Putamen (tissue), 1 donor: Measurements from ENCODE around the gene PSMB9.
A peak's percentile ranks its signal among the peaks of the same experiment; 100 is the strongest.

ENCODE experiments used
- DNase-seq: peaks from one replicate; pipeline ENCODE4 v3.0.0-alpha.2; 2016; ENCODE audit warnings: low spot score

The PSMB9 gene

DNA sequence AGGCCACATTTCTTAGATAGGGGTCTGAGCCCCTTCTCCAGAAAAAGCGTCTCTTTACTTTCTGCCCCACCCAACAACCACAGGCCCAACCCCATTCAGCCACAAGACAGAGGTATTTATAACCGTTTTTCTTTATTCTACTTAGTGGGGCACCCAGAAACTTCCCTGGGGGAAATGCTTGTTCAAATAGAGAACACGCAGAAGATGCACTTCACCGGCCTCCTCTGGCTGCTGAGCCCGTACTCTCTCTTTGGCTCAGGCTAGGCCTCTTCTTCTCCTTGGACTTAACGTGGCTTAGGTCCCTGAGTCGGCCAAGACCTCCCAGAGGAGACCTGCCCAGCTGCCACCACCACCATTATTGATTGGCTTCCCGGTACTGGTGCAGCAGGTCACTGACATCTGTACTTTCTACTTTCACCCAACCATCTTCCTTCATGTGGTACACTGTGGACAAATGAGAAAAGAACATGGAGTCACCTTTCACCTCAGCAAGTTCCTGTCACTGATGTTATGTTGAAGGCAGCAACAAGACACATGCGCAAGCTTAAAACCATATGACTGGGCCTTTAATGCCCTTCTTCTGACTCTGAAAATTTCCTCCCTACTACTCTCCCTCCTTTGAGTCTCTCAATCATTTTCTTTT lies 13.3 kb upstream of the PSMB9 start:
- DNase-seq, result no peak

DNA sequence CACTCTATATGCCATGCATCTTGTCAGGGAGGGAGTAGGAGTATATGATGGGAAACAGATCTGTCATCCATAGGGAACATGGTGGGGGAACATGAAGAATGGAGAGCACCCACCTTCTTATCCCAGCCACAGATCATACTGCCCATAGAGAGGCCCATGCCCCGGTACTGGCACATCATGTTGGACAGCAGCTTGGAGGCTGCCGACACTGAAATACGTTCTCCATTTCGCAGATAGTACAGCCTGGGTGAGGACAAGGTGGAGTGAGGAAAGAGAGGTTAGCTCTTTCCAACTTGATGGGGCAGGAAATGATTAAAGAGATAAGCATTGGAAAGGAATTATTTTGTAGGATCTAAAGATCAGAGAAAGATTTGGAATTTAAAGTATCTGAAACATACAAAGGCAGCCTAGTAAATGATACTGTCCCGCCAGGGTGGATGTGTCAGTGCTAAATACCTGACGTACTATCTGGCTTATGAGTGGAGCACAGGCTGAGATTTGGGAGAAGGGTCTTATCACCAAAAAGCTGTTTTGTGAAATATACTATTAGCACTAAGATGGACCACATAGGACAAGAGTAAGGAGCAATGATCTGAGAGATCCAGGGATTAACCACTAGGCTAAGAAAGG lies 11.9 kb upstream of the PSMB9 start:
- DNase-seq, result no peak

DNA sequence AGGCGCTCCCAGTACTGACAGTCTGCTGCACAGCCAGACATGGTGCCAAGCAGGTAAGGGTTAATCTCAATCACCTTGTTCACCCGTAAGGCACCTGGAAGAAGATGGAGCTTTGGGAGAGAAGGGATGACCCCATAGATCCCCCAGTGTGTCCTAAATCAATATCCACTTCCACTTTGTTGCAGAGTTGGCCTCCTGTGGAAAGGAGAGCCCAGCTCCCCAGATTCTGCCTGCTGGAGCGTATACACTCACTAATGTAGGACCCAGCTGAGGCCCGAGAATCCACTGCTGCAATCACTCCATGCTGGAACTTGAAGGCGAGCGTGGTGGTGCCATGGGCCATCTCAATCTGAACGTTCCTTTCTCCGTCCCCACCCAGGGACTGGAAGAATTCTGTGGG lies 11.3 kb upstream of the PSMB9 start:
- no peak for DNase-seq

DNA sequence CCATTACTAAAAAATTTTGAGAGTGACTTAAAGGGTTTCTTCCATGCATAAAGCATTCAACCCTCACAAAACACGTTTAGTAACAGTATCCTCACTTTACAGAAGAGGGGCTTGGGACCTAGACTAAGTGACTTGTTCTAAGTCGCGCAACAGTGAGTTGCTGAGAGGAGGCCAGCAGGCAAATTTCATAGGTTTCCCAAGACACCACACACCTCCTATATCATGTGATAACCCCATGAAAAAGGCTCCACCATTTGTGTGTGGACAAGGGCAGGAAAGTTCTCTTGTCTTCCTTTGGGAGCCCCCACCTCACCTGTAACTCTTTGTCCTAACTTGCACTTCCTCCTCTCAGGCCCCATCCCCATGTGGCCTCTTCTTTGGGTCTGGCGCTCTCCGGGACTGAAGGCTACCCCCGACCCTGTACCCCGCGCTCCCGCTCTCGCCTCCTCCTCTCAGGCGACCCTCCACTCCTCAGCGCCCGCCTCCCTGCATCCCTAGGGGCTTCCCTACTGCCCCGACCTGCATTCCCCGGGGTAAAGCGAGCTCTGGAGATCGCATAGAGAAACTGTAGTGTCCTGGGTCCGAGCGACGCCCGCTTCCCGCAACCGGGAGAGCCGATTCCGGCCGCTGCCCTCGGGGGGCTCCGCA lies 10.5 kb upstream of the PSMB9 start:
- DNase-seq, result no peak

DNA sequence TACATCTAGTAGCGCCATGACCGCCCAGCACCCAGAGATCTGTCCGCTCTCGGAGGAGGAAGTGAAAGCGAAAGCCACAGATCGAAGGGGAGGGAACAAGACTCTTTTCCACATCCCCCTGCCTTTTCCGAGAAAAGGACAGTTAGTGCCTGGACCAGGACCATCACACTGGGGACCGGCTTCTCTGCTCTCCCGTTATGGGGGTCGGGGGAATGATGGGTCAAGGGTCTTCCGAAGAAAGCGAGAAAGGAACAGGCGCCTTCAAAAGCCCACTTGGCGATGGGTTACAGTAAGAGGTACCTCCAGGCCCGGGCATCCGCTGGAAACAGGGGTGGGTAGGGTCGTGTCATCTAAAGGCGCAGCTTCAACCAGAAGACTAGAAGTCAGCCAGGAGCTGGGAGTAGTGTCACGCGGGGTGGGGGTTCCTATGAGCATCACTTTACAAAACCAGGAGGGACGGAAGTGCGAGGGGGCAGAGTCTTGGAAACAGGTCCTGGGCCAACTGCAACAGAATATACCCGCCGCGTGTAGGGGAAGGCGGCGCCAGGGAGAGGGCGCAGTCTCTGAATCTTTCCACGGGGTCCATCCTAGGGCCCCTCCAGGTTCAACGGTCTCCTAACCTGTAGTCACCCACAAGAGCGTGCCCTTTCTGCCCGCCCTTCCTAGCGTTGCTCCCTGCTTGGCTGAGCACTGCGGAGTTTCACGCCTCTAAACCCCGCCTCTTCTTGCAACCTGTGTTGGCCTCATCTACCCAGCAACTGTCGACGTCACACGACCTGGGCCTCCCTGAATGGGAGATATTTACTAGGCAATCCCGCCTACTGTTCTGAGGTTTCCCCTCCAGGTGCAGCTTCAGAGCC lies 9.8 kb upstream of the PSMB9 start, which contains the start of gene PSMB8:
Gene PSMB8, minus strand, starts transcription at position 69 of the 860 bp plus-strand sequence. Its CDS starts 51 bp downstream, at position 18.
- peak; percentile 93 for DNase-seq

DNA sequence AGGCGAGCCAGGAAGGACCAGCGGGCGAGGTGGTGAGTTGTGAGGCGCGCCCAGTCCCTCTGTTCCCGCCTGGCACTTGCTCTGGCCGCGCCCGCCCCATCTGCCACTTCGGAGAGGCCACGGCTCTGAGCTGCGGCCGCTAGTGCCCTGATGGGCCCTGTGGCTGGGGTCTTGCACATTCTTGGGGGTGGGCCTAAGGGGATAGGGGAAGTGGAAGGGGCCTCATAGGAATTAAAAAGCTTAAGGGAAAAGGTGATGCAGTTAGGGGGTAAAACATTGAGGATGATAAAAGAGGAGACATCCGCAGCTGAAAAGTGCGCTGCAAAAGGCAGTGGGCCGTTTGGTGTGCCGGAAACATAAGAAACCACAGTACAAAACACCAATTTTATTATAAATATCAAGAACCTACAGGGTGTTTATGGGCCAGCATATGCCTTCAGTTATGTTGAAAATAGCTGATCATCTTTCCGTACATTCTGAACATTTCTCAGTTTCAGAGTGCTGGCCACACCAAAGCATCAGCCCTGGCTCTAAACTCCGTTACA lies 9.1 kb upstream of the PSMB9 start:
- DNase-seq, result no peak

DNA sequence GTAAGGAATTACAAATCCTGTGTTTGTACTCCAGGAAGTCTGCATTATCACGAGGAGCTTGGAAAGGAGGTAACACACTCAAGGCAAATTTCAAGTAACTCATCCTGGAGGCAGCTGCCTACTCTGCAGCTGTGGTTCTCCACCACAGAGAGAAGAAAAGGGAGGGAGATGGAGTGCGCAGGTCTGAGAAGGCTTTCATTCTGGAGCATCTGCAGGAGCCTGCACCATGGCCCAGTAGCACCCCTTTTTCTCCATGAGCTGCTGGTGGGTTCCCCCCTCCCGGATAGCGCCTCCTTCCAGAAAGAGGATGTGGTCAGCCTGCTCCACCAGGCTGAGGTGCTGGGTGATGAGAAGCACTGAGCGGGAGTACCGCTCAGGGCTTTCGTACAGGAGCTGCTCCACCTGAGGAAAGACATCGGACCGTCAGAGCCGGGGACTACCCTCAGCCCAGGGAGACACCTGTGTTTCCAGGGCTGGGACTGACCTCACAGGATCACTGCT lies 8.6 kb upstream of the PSMB9 start:
- DNase-seq, result no peak

DNA sequence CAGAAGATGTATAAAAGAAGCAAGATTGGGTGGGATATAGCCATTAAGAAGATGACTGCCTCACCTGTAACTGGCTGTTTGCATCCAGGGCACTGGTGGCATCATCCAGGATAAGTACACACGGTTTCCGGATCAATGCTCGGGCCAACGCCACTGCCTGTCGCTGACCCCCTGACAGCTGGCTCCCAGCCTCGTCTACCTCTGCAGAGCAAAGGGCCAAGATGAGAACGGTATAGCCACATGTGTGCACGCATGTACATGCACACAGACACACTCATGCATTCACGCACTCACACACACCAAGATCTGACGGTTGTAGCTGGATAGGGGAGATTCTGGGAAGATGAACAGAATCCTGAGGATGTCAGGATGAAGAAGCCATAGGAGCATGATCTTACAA lies 7.0 kb upstream of the PSMB9 start:
- no peak for DNase-seq

DNA sequence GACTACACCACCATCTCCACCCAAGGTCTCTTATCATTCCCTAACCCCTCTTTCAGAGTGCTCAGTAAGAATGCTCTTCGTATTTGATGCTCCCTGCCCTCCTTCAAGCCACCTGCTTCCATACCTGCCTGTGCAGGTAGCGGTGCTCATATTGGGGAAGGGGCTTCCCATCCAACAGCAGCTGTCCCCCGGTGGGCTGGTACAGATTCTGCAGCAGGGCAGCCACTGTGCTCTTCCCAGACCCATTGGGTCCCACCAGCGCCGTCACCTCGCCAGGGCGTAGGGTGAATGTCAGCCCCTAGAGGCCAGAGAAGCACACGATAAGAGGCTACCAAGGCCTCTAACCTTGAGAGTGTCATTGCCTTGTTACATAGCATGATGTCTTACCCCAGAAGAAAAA lies 6.2 kb upstream of the PSMB9 start:
- DNase-seq, result no peak

DNA sequence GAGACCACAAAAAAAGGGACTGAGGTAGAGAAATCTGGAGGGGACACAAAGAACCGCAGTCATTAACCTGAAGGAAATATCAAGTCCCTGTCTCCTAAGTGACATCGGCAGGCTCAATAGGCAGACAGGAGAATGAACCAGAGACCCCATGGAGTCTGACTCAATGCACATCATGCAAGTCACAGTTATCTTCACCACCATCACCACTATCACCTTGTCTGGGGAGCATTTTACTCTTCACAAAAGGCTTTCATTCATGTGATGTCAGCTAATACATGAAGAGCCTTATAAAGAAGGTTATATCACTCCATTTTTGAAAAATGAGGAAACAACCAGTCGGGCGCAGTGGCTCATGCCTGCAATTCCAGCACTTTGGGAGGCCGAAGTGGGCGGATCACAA lies 4.9 kb upstream of the PSMB9 start:
- DNase-seq, result no peak

DNA sequence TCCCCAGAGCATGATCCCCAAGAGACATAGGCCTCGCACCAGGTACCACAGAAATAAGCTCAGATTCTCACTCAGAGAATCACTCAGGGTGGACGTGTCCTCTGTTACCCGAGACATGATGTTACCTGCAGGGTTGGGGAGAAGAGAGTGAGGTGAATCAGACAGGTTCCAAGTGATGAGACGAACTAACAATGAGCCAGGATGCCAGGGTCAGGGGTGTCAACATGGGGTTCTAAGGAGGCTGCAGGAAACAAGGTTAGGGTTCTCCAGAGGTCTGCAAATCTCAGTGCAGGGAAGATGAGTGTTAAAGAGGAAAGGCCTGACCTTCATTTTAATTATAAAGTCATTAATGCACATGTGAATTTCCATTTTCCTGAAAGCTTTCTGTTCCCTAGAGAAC lies 3.0 kb upstream of the PSMB9 start:
- DNase-seq, result no peak

DNA sequence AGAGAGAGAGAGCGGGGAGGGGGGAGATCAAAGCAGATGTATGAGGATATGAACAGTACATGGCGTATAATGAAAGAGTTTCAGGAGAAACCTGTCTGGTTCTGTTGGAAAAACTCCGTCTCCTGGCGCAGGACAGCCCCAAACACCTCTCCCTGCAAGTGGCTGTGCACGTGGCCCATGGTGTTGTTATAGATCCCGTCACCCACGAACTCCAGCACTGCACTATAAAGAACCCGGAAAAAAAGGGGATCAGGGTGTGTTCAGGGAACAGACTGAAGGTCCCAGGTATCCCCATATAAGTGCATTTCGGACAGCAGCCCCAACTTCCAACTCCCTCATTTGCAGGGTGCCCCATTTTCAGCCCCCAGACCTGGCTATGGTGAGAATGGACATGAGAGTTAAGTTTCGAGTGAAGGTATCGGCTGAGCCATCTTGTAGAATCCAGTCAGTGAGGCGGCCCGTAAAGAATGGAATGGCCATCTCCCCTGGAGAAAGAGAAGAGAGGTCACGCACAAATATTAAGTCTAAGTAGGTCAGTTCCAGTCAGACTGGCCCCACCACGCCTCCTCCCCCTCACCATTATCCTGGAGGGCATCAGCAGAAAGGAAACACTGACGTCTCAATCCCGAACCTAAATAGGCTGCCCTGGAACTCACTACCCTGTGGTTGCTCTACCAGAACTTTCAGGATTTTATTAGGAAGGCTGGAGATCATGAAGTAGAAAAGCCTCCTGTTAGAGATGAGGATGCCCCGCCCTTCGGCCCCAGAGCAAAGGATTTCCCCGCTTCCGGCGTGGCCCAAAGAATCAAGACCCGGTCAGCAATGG lies 1.8 kb upstream of the PSMB9 start:
- peak; percentile 19 for DNase-seq

DNA sequence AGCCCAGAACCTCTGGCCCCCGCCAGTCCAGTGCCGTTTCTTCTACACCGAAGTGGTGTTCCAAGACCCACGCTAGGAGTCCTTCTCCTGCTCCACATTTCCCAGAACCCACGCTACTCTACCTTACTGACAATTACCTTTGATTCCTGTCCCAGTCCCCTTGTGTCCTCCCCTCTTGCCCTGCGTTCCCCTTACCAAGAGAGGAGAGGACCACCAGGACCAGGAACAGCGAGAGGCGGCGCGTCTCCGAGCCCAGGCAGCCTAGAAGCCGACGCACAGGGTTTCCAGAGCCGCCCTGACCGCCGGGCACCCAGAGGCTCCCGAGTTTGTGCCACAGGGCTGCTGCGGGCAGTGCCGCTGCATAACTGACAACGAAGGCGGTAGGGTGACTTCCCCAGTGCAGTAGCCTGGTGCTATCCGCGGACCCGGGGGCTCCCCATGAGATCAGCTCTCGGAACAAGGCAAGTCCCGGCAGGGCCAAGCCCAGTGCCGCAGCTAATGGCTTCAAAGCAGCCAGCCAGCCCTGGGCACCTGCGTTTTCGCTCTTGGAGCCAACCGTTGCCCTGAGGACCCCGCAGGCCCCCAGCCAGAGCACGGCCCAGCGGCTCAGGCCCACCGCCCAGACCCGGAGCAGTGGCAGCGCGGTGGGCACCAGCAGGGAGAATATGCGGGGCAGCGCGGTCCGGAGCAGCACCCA lies 1.0 kb upstream of the PSMB9 start:
- peak; percentile 34 for DNase-seq

DNA sequence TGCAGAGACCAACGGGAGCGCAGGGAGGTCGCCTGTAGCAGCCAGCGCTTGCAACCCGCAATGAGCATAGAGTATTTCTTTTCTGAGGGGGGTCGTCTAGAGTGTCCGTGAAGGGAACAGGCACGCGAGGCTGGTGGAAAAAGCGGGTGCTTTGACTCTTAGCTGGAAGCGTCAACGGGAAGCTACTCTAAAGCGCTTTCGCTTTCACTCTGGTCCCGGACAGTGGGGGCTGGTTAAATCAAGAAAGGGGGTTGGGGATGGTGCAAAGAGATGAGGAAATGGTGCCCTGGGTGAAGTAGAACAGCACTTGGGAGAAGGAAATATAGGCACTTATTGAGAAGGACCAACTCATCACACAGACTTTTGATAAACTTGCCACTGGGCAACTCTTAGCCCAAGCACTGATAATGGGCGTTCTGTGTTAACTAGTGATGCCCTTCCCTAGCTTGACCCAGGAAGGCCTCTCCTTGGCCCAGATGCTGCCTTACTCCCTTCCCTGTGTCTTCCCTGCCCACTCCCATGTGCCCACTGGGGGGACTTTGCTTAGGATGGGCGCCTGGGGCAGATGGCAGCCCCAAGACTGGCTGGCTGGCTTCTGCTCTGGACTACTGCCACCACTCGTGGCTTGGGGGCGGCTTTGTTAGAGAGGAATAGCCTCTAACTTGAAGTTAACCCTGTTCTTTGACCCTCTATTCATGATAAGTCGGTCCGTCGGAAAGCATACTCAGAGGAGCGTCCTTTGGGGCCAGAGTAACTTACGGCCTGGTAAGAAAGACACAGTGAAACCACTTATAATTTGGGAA lies 585 bp downstream of the PSMB9 start:
- peak; percentile 51 for DNase-seq

DNA sequence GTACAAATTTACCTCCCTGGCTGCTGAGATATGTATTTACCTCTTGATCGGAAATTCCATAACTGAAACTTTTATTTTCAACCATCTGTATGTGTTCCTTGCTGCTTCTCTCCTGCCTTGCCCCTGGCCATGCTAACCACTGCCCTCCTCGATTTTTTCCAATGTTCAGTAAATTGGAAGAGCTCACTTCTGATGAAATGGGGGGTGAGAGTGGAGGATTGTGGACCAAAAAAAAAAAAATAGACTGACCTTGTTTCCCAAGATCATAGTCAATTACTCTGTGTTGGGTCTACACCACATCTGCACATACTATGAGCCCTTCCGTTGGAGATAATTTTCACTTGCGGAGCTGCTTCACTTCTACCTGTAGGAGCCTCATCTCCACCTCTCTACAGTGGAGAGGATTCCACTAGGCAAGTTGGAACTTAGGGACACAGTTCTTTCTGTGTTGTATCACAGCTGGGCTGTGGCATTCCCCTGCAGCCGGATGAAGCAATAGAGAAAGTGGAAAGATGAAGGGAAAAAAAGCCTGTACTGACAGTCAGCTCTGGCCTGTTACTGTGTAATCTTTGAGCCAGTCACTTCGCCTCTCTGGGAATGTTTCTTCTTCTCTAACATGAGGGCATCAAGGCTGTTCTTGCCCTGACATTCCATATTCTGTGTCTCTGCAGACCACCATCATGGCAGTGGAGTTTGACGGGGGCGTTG lies 1.6 kb downstream of the PSMB9 start:
- no peak for DNase-seq

DNA sequence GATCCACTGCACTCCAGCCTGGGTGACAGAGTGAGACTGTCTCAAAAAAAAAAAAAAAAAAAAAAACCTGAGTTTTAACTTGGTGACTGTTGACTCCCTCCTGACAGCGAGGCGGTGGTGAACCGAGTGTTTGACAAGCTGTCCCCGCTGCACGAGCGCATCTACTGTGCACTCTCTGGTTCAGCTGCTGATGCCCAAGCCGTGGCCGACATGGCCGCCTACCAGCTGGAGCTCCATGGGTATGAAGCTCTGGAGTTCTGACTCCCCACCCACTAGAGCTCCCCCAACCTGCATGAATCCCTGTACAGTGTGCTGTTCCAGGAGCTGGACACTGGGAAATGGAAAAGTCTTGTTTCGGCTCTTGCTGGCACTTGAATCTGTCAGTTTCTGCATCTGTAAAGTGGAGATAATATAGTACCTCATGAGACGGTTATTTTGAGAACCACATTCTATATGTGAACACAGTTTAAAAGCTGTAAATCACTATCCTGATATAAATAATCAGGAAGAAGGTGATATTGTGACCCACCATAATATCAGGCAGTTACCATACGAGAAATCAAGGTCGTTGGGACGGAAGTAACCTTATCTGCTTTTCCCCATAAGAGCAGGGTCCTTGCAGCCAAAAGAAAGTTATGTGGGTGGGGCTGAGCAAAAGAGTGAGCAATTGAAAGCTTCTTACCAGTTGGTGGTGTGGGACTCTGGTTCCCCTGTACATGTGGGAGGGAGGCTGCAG lies 3.3 kb downstream of the PSMB9 start:
- DNase-seq, result no peak

DNA sequence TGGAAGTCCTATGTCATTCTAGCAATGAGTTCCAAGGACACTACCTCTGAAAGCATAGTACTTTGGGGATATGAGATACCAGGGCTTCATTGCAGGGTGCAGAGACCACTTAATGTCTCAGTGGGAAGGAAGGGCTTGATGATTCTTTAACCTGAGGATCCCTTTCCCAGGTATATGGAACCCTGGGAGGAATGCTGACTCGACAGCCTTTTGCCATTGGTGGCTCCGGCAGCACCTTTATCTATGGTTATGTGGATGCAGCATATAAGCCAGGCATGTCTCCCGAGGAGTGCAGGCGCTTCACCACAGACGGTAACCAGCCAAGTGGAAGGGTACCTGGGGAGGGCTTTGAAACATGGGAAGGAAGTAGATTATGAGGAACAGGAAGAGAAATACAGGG lies 4.2 kb downstream of the PSMB9 start:
- no peak for DNase-seq

DNA sequence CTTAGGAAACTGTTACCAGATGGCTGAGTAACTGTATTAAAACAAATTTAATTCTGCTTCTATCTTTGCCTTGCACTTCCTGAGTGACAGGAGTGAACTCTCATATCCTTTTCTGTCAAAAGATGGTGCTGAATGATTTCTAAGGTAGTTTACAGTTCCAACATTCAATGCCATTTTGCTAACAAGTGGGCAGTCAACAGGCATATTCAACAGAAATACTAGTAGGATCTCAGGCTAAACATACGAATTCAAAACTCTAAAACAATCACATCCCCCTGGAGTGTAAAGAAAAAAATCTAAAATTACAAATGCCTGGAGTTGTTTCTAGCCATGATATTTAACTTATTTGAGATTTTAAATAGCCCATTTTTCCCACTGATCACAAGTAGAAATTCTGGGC lies 6.7 kb downstream of the PSMB9 start:
- DNase-seq, result no peak
